Measurements from ENCODE around the gene OTOG. TPM values are rescaled to one million over a fixed set of nuclear protein-coding genes. Genes with fewer than 3 reads are reported as not detected.

The OTOG gene, protein sequence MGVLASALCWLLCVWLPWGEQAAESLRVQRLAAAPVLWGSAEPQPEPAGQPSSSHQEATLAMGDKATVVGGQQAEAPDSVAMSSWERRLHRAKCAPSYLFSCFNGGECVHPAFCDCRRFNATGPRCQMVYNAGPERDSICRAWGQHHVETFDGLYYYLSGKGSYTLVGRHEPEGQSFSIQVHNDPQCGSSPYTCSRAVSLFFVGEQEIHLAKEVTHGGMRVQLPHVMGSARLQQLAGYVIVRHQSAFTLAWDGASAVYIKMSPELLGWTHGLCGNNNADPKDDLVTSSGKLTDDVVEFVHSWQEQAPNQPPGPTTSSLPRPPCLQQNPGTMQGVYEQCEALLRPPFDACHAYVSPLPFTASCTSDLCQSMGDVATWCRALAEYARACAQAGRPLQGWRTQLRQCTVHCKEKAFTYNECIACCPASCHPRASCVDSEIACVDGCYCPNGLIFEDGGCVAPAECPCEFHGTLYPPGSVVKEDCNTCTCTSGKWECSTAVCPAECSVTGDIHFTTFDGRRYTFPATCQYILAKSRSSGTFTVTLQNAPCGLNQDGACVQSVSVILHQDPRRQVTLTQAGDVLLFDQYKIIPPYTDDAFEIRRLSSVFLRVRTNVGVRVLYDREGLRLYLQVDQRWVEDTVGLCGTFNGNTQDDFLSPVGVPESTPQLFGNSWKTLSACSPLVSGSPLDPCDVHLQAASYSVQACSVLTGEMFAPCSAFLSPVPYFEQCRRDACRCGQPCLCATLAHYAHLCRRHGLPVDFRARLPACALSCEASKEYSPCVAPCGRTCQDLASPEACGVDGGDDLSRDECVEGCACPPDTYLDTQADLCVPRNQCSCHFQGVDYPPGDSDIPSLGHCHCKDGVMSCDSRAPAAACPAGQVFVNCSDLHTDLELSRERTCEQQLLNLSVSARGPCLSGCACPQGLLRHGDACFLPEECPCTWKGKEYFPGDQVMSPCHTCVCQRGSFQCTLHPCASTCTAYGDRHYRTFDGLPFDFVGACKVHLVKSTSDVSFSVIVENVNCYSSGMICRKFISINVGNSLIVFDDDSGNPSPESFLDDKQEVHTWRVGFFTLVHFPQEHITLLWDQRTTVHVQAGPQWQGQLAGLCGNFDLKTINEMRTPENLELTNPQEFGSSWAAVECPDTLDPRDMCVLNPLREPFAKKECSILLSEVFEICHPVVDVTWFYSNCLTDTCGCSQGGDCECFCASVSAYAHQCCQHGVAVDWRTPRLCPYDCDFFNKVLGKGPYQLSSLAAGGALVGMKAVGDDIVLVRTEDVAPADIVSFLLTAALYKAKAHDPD (N-terminal part only)
- total RNA-seq: not detected

DNA sequence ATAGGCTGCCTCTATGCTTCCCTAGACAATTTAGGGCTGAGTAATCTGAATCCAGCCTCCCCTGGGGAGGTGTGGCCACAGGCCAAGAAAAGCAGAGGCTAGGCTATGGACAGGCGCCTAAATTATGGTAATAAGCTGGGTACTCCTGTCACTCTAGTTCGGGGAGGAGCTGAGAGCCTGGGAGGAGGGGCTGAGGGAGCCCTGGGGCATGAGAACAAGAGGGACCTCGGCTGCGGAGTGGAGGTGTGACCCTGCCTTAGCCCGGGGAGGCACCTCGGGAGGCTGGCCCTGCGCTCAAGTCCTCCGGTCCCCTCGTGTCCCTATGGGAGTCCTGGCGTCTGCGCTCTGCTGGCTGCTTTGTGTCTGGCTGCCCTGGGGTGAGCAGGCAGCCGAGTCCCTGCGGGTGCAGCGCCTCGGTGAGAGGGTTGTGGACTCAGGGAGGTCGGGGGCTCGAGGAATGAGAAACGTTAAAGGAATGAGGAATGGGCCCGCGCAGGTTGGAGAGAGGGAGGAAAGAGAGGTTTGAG is at the start of gene OTOG:
Gene OTOG, plus strand, starts transcription at position 209 of the 527 bp plus-strand sequence. Its CDS starts 114 bp downstream, at position 323.
- Histone ChIP-seq H3K36me3 (no peaks in the 10 kb centered on the region), H3K9ac (ENCODE audit: low read depth in 2 of 2, low read length in 2 of 2) (no peak within 1 kb of the TSS), H3K9me3 (no peaks in the 10 kb centered on the region), H3K27ac (no peak within 1 kb of the TSS), H3K4me3 (no peak within 1 kb of the TSS), H3K27me3 (peaks cover 4% of the 10 kb centered on the region), H3K4me1 (no peaks in the 10 kb centered on the region)
- intact Hi-C loops (cut with DNase I): no loop called here
- TF ChIP-seq, protein P1, sequence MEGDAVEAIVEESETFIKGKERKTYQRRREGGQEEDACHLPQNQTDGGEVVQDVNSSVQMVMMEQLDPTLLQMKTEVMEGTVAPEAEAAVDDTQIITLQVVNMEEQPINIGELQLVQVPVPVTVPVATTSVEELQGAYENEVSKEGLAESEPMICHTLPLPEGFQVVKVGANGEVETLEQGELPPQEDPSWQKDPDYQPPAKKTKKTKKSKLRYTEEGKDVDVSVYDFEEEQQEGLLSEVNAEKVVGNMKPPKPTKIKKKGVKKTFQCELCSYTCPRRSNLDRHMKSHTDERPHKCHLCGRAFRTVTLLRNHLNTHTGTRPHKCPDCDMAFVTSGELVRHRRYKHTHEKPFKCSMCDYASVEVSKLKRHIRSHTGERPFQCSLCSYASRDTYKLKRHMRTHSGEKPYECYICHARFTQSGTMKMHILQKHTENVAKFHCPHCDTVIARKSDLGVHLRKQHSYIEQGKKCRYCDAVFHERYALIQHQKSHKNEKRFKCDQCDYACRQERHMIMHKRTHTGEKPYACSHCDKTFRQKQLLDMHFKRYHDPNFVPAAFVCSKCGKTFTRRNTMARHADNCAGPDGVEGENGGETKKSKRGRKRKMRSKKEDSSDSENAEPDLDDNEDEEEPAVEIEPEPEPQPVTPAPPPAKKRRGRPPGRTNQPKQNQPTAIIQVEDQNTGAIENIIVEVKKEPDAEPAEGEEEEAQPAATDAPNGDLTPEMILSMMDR (IDR thresholded peaks at IDR 0.05): no peak
- no peak for DNase-seq

DNA sequence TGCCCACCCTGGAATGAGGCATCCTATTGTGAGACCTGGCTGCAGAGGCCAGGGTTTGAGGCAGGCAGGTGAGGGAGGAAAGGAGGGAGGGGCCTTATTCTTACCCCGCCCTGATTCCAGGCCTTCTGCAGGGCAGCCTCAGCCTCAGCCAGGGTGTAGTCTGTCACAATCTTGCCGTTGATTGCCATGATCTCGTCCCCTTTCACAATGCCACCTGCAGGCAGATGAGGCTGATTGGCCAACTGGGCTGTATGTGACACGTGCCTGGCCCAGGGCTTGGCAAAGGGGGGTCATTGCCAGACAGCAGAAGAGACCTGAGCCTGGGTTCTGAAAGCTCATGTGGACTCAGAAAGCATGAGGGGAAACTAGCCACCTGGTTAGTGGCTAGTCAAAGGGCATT is 49.0 kb upstream of the OTOG start:
- H3K4me3 ChIP-seq: no peak overlapping the region
- H3K4me1 ChIP-seq: no peaks in the 10 kb centered on the region
- intact Hi-C loops (cut with DNase I): no loop called here
- H3K9ac ChIP-seq (ENCODE audit: low read depth in 2 of 2, low read length in 2 of 2): no peak overlapping the region
- no peaks in the 10 kb centered on the region for H3K9me3 ChIP-seq
- H3K36me3 ChIP-seq: no peaks in the 10 kb centered on the region
- H3K27me3 ChIP-seq: no peaks in the 10 kb centered on the region
- DNase-seq: peak; percentile 42
- TF ChIP-seq, protein P1 (IDR thresholded peaks at IDR 0.05): no peak
- no peak overlapping the region for H3K27ac ChIP-seq

GRCh38 chr11:17498475-17498874 is 48.6 kb upstream of the OTOG start:
- no peaks in the 10 kb centered on the region for H3K36me3 ChIP-seq
- DNase-seq: no peak
- no peak overlapping the region for H3K4me3 ChIP-seq
- intact Hi-C loops (cut with DNase I): no loop called here
- H3K27me3 ChIP-seq: no peaks in the 10 kb centered on the region
- TF ChIP-seq, protein P1 (IDR thresholded peaks at IDR 0.05): no peak
- H3K27ac ChIP-seq: no peak overlapping the region
- H3K9me3 ChIP-seq: no peaks in the 10 kb centered on the region
- no peak overlapping the region for H3K9ac ChIP-seq (ENCODE audit: low read depth in 2 of 2, low read length in 2 of 2)
- H3K4me1 ChIP-seq: no peaks in the 10 kb centered on the region

DNA sequence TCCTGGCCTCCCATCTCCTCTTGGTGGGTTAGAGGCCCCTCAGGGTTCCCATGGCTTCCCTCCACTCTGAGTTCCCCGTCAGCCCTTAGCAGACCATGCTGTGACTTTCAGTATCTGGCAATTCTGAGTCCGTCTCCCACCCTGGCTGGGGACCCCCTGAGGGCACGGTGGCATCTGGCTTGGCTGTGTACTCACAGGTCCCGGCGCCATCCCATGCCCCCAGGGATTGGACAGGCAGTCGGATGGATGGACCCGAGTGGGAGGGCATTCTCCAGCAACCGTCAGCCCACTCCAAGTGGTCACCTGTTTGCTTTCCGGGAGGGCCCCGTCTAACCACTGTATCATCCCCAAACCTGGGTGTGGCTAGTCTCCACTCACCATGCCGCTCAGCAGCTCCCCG is 46.4 kb upstream of the OTOG start:
- Histone ChIP-seq H3K4me1 (no peaks in the 10 kb centered on the region), H3K27me3 (no peaks in the 10 kb centered on the region), H3K9me3 (no peaks in the 10 kb centered on the region), H3K27ac (no peak overlapping the region), H3K4me3 (no peak overlapping the region), H3K36me3 (no peaks in the 10 kb centered on the region), H3K9ac (ENCODE audit: low read depth in 2 of 2, low read length in 2 of 2) (no peak overlapping the region)
- TF ChIP-seq, protein P1 (IDR thresholded peaks at IDR 0.05): no peak
- DNase-seq: no peak
- intact Hi-C loops (cut with DNase I): loop anchor here (10.0 kb wide), 1 partner anchor 266 kb away; no protein-coding TSS in a partner anchor

DNA sequence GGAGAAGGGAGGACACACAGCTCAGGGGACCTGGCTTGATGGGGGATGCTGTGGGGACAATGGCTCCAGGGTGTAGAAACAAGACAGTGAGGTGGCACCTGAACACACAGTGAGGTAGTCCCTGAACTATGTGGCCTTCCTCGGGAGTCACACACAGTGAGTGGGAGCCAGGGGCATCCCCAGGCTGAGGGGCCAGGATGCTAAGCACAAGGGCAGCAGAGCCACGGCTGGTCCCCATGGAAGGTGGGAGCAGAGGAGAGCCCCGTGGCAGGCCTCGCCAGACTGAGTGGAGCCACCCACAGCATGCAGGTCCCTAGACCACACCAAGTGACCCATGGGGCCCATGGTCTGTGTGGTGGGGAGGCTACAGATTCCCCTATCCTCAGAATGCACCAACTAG is 44.4 kb upstream of the OTOG start:
- DNase-seq: no peak
- Histone ChIP-seq H3K27me3 (no peaks in the 10 kb centered on the region), H3K4me1 (no peaks in the 10 kb centered on the region), H3K4me3 (no peak overlapping the region), H3K27ac (no peak overlapping the region), H3K36me3 (no peaks in the 10 kb centered on the region), H3K9ac (ENCODE audit: low read depth in 2 of 2, low read length in 2 of 2) (no peak overlapping the region), H3K9me3 (no peaks in the 10 kb centered on the region)
- TF ChIP-seq, protein P1 (IDR thresholded peaks at IDR 0.05): no peak
- intact Hi-C loops (cut with DNase I): loop anchor here (10.0 kb wide), 1 partner anchor 268 kb away; no protein-coding TSS in a partner anchor

Data from colonic mucosa (tissue), 4 donors.